ENCODE results near the gene PTRHD1.
"Not testable (repeated sequence)": the region's sequence is repeated elsewhere in the genome, so short reads cannot be mapped to it uniquely, and the experiment has no call there.

Gene PTRHD1

DNA sequence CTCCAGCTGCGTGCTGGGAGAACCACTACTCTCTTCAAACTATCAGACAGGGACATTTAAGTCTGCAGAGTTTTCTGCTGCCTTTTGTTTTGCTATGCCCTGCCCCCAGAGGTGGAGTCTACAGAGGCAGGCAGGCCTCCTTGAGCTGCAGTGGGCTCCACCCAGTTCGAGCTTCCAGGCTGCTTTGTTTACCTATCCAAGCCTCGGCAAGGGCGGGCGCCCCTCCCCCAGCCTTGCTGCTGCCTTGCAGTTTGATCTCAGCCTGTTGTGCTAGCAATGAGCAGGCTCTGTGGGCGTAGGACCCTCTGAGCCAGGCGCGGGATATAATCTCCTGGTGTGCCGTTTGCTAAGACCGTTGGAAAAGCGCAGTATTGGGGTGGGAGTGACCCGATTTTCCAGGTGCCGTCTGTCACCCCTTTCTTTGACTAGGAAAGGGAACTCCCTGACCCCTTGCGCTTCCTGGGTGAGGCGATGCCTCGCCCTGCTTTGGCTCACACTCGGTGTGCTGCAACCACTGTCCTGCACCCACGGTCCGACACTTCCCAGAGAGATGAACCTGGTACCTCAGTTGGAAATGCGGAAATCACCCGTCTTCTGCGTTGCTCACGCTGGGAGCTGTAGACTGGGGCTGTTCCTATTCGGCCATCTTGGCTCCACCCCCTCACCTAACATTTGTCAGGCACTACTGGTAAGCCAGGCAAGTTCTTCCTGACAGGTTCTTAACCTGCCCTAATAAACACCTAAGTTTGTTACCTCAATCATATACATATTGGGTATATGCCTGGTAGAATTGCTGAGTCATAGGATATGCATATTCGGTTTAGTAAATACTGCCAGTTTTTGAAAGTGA lies 12.8 kb upstream of the PTRHD1 start:
- not testable (repeated sequence) for DNase-seq

DNA sequence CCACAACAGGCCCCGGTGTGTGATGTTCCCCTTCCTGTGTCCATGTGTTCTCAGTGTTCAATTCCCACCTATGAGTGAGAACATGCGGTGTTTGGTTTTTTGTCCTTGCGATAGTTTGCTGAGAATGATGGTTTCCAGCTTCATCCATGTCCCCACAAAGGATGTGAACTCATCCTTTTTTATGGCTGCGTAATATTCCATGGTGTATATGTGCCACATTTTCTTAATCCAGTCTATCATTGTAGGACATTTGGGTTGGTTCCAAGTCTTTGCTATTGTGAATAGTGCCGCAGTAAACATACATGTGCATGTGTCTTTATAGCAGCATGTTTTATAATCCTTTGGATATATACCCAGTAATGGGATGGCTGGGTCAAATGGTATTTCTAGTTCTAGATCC lies 7.3 kb upstream of the PTRHD1 start:
- DNase-seq = not testable (repeated sequence)

DNA sequence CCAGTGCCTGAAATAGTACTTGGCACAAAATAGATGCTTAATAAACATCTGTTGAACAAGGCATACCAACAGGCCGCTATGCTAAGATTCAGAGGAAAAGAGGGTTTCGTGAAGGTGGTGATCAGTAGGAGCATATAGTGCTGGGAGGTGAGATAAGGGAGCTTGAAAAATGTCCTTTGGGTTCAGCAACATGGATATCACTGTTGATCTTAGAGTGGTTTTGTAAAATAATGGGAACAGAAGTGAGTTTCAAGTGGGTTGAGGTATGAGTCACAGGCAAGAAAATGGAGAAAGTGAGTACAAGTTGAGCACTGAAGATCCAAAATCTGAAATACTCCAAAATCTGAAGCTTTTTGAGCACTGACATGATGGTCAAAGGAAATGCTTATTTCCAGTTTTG lies 4.5 kb upstream of the PTRHD1 start:
- no peak for DNase-seq

DNA sequence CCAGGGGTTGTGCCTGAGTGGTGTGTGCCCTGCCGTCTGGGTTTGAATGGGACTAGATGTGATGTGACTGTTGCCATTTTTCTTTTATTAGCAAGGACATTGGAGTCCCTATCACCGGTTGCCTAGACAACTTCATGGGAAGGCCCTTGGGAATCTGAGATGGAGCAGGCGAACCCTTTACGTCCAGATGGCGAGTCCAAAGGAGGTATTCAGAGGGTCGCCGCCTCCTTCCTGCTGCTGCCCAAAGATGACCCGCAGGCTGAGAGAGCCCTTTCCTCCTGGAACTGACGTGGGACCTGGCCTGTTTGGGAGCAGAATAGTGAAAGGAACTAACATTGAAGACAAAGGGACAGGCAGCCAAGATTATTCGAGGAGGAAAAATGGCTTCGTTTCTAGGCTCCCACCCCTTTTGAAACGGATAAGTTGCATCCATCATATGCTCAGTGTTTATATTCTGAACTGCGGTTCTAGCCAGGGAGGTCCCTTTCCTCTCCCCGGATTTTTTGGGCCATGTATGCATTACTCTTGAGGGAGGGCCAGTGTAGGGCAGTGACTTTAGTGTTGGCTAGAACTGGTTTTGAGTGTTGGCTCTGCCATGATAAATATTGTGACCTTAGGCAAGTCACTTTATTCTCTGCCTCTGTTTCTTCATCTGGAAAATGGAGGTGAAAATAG lies 707 bp upstream of the PTRHD1 start:
- DNase-seq = peak in 1 of 2 experiments; percentile 68

DNA sequence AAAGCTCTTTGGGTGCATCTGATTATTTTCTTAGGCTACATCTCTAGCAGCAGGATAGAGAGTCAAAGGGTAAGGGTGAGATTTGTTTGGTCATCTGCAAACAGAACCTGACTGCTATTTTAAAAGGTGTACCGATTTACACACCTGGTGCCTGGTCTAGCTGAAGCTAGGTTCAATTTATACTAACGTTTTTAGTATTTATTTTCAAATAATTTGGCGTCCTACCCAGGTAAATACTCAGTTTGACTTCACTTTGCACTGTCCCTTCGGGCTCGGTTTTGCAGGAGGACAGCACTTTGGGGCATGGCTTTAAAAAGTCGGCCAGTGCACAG lies 683 bp downstream of the PTRHD1 start:
- DNase-seq = no peak

DNA sequence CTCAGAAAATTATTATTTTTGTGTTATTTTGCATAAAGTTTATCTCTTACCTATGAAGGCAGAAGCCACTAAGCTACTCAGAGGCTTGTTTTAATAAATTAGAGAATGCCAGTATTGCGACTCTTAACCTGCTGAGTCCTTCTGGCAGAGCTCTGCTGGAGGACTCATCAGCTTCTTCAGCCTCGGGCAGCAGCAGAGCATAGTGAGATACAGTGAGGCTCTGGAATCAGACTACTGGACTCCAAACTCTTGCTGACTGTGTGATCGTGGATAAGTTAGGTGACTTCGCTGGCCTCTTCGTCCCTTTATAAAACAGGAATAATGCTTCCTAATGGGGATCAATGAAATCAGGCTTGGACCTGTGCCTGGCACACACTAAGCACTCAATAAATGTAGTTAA lies 1.7 kb downstream of the PTRHD1 start:
- no peak for DNase-seq

DNA sequence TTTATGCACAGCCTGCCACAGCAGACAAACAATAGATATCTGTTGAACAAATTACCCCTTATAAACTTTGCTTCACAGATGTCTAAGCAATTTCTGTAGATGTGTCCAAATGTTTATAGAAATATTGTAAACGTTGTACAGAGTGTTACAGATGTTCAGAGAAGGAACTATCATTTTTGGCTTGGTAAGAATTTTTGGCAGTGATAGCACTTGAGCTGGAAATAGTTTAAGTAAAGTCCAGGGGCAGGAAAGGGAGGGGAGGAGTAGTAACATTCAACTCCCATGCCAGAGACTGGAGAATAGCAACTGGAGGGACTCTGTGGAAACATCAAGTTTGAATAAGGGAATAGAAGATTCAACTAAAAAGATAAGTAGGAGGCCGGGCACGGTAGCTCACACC lies 4.4 kb downstream of the PTRHD1 start:
- DNase-seq = no peak

DNA sequence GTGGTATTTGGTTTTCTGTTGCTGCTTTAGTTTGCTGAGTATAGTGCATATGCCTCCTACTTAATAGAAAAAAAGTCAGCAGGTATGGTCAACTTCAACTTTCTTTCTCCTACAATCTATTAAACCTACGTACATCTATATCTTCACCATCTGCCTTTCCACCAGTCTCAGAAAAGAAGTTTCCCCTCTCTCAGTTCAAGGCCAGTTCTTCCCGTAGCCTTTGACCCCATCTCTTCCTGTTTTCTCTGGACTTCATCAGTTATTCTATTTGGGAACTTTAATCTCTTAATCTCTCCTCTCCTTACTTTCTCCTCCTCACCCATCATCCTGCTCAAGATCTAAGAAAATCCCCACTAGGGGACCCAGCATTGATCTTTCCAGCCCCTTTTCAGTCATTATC lies 5.7 kb downstream of the PTRHD1 start:
- no peak for DNase-seq

DNA sequence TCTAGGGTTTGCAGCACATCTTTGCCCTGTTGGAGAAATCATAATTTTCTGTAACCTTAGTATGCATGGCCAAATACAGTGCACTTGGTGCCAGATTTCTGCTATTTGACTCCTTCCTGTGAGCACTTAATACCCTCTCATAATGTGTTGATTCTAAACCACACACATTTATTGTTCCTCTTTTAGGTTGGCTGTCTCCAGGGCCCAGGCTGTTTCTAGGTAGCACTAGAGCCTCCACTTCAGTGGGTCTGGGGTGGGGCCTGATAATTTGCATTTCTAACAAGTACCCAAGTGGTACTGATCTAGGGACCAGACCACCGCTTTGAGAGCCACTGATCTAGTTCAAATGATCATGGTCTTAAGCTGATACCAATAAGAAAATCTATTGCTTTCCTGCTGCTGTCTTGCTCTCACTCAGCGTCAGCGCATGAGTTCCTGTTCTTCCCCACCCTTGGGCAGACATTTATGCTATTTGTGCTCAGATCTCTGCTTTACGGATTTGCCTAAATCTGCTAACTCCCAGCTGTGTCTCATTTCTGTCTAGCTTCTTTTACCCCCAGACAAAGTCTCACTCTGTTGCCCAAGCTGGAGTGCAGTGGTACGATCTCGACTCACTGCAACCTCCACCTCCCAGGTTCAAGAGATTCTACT lies 7.4 kb downstream of the PTRHD1 start:
- DNase-seq = peak; percentile 32 to 64

DNA sequence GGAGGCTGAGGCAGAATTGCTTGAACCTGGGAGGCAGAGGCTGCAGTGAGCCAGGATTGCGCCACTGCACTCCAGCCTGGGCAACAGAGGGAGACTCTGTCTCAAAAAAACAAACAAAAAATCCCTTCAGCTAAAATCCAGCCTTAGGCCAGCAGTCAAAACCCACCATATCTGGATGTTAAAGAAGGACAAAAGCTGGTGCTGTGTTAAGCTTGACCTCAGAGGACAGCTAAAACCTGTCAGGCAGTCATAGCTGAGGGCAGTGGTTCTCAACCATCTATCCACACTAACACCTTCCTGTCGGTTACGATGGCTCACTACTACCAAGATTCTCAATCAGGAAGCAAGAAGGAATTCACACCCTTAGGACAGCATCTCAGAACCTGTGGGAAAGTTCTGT lies 9.6 kb downstream of the PTRHD1 start:
- no peak for DNase-seq

DNA sequence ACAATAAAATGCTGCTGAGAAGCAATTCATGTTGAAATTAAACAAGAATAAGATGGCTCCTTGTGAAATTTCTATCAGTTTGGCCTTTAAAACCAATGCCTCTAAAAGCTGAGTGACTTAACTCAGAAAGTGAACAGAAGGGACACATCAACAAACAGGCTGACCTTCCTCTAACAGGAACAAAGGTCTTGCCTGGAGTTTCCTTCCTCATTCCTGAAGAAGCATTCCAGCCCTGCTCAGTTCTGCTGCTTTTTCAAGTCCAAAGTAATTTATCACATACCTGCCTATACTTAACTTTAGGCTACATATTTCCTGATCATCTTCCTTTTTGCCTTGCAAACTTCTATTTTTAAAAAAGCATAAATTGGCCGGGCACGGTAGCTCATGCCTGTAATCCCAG lies 14.1 kb downstream of the PTRHD1 start:
- no peak for DNase-seq

DNA sequence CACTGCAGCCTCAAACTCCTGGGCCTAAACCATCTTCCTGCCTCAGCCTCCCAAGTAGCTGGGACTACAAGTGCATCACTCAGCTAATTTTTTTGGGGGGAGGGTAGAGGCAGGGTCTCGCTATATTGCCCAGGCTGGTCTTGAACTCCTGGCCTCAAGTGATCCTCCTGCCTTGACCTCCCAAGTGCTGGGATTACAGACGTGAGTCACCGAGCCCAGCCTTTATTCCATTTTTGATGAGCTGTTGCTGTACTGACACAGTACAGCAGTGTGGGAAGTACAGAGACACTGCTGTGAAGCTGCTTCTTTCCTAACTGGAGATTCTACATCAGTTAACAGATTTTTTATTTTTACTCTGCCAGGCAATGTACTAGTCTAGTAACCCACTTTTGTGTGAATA lies 18.8 kb downstream of the PTRHD1 start:
- no peak for DNase-seq

DNA sequence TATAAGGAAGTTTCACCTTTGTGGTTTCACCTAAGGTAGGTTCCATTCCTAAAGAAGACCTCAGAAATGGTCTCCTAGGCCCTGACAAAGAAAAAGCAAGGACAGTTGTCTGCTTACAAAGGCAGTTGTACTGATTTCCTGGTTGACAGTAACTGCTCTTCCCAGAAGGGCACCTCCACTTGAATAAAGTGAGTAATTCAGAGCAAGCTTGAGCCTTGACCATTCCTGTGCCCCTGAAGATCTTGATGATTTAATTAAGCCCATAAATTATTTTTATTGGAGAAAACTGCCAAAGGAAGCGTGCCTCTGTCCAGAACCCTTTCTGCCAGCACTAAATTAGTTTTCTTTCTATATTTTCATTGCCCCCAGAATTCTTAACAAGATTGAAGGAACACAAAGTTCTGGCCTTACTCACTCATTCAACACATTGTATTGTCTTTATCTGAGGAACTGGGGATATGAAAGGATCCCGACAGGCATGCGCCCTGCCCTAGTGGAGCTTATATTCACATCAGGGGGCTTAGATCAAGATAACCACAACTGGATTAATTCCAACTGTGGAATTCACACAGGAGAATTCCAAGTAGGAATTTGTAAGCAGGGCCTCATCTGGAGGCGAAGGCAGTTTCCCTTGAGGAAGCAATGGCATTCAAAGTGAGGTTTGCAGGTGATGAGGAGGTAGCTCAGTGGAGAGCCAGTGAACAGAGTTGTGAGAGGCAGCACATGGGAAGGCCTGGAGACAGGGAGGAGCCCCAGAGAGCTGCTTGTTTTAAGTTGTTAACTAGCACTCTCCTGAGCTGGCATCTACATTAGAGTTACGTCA lies 21.2 kb downstream of the PTRHD1 start:
- no peak for DNase-seq

DNA sequence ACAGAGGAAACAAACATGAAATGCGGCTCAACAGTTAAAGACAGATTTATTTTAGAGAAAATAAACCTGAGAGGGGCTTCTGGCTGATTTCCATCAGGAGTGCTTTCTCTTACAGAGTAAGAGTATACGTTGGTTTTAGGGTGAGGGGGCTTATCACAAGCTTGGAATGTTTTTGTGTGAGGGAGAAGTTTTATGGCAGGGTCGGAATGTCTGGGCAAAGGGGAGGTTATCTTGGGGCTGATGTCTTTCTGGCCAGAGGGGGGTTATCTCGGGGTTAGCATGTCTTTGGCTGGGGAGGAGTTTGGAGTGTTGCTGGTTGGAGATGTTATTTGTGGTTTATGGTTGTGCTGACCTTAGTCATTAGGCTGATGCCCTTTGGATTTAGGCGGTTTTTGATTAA lies 22.1 kb downstream of the PTRHD1 start:
- no peak for DNase-seq

DNA sequence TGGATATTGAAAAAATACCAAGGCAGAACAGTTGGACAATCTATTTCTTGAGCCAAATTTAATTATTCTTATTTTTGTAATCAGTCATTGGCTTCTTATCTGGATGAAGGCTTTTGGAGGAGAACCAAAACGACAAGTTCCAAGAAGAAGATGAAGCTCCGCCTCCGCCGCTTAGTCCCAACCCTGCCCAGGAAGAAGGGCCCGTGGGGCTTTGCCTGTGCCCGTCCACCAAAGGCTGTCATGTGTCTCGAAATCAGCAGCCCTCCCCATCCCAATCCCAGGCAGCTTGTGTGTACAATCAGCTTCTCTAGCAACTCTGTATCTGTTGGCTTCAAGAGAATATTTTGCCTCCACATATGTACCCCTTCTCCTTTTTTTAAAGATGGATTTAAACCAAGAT lies 24.6 kb downstream of the PTRHD1 start:
- no peak for DNase-seq

DNA sequence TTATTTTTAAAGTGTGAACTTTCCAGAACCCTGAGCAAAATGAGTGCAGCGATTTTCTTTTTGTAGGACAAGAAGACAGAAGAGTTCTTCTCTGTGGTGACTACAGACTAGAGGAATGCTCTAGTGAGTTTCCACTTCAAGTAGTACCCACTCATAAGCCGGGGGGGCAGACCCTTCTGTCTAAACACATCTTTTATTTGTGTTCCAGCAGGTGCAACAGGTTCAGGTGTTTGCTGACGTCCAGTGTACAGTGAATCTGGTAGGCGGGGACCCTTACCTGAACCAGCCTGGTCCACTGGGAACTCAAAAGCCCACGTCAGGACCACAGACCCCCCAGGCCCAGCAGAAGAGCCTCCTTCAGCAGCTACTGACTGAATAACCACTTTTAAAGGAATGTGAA lies 25.2 kb downstream of the PTRHD1 start:
- DNase-seq = no peak

DNA sequence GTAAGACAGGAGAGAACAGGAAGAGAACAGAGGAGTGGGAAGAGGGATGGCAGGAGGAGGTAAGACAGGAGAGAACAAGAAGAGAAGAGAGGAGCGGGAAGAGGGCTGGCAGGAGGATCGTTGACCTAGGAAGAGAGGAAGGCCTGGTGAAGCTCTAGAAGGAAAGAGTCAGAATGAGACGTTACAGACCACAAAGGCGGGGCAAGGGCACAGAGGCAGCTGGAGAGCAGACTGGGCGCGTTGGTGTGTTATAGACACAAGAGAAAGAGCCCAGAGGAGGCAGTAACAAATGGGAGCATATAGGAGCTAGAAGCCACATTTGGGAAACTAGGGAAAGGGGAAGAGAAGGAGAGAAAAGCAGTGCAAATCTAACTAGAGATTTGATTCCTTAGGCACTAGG lies 26.6 kb downstream of the PTRHD1 start:
- no peak for DNase-seq

DNA sequence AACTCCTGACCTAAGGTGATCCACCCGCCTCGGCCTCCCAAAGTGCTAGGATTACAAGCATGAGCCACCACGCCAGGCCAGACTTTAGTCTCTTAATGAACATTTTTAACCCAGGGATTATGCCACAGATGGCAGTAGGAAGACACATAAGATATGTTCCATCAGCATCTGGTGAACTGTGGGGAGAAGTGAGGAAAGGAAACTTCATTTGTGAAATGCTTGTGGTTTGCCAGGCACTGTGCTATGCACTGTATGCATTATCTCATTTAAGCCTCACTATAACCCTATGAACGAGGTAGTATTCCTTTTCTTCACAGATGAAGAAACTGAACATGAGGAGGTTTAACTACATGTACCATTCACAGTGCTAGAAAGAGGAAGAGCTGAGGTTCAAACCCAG lies 29.3 kb downstream of the PTRHD1 start:
- no peak for DNase-seq

DNA sequence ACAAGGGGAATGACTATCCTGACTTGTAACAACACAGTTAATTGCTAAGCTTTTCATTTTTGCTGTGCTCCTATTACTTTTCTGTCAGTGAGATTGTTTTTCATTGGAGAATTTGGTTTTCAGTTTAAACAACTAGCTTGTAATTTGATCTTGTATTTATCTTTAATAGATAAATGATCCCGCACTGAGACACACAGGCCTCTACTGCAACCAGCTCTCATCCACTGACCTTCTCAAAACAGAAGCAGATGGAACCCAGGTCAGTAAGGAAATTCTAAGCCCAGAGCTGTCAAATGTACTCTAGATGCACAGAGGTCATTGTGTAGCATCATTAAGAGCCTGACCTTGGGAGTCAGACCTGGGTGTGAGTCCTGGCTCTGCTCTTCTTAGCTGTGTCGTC lies 30.7 kb downstream of the PTRHD1 start:
- no peak for DNase-seq

DNA sequence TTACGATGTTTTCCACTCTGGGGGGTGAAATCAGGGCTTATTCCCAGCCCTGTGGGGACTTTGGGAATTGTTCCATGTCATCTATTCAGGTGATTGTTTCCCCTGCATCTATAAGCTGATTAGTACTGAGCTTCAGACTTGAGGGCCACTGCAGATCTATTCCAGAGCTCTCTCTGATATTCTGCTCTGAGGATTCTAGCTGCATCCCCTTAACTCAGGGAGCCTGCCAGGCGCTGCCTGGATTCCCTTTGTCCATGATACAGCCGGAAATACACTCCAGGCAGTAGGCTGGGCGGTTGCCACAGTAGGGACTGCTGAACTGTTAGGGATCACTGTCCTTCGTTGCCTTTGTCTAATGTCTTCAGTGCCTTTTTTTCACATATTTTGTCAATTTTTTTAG lies 31.3 kb downstream of the PTRHD1 start:
- no peak for DNase-seq

DNA sequence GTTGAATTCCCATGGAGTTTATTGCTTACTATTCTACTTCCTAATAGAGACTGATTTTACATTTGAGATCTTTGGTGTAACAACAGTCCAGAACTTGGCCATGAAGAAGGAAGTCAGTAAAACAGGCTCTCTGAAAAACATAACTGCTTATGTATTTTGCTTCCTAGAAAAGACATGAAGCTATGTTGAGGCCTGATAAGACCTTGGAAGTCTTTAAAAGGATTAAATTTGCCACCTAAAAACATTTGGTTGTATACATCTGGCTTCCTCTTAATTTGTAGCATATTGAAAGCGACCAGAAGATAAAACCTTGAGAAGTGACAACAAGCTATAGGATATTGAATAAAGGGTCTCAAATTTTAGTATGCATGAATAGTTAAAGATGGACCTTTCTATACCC lies 36.4 kb downstream of the PTRHD1 start:
- DNase-seq = no peak

DNA sequence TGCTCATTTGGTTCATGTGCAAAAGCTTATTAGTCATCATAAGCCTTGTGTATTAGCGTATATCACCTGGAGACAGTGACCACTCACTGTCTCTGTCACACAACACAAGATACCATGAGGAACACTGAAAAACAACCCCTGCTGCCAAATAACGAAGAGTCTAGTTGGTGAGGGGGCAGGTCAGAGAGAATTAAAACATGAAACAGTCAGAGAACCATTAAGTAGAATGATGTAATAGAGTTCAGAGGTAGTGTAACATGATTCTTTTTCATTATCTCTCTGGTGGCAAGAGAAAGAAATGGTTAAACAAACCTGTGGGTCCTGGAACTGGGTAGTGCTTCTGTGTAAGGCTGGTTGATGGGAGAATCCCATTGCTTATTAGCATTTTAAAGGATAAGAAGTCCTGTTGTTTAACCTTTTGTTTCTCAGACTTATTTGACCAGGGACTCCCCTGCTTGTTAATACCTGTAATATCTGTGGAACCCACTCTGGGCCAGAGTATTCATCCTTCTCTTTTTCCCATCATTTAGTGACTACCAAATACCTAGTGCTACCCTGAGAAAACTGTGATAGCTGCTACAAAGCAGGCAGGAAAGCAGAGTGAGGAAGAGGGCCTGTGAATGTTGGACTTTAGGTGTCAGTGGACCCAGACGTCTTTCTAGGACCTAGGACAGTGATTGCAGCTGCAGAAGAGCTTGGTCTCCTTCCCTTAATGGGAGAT lies 38.0 kb downstream of the PTRHD1 start:
- DNase-seq = no peak

Data from NCI-H187 (cell line).